SH-SY5Y (cell line): ENCODE measurements around the gene SCN5A.

ENCODE experiments used
- GATA2 ChIP-seq: IDR thresholded peaks from 2 replicates; pipeline ENCODE4 v1.6.1; 2011; ENCODE audit warnings: mild to moderate bottlenecking, low read depth, low read length
- GATA3 ChIP-seq: IDR thresholded peaks from 2 replicates; pipeline ENCODE4 v1.6.1; 2011; ENCODE audit warnings: low read depth, mild to moderate bottlenecking, low read length, moderate library complexity

DNA sequence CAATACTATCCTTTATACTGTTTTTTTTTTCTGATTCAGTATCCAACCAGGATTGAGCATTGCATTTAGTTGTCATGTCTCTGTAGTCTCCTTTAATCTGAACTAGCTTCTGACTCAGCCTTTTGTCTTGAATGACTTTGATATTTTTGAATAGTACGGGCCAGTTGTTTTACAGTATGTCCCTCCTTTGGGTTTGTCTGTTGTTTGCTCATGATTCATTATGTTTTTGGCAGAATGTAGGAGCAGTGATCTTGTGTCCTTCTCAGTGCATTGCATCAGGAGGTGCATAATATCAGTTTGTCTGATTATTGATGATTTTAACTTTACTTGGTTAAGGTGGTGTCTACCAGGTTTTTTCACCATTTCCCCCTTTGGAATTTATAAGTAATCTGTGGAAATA is 132.8 kb downstream of the SCN5A start:
- TF ChIP-seq GATA2 (no peak), GATA3 (no peak)
